Mucosa of stomach (tissue), 1 donor: ENCODE measurements around the gene CKM.

ENCODE experiments used
- H3K27me3 ChIP-seq: one replicate; pipeline ENCODE4 v1.7.0; 2013; ENCODE audit warnings: mild to moderate bottlenecking, low read length; ENCODE audit not compliant: control insufficient read depth, insufficient read depth
- H3K36me3 ChIP-seq: one replicate; pipeline ENCODE4 v1.7.0; 2013; ENCODE audit warnings: low read length; ENCODE audit not compliant: control insufficient read depth, insufficient read depth
- H3K4me1 ChIP-seq: one replicate; pipeline ENCODE4 v1.7.0; 2013; ENCODE audit warnings: mild to moderate bottlenecking, low read length; ENCODE audit not compliant: control insufficient read depth, insufficient read depth
- H3K4me3 ChIP-seq: one replicate; pipeline ENCODE4 v1.7.0; 2013; ENCODE audit warnings: low read length
- H3K9ac ChIP-seq: one replicate; pipeline ENCODE4 v1.7.0; 2013; ENCODE audit warnings: mild to moderate bottlenecking, low read length, moderate library complexity
- H3K9me3 ChIP-seq: one replicate; pipeline ENCODE4 v1.7.0; 2013; ENCODE audit warnings: mild to moderate bottlenecking, low read length, moderate library complexity; ENCODE audit not compliant: control insufficient read depth
- donor health status: Pancreatic carcinoma.

Gene CKM

GRCh38 chr19:45307361-45307760 is 15.3 kb downstream of the CKM start:
- Histone ChIP-seq H3K9me3 (no peaks in the 10 kb centered on the region), H3K9ac (no peak overlapping the region), H3K27me3 (no peaks in the 10 kb centered on the region), H3K4me3 (no peak overlapping the region), H3K36me3 (no peaks in the 10 kb centered on the region), H3K4me1 (no peaks in the 10 kb centered on the region)

- Histone ChIP-seq H3K9me3 (no peaks in the 10 kb centered on the region), H3K36me3 (no peaks in the 10 kb centered on the region), H3K27me3 (no peaks in the 10 kb centered on the region), H3K4me1 (no peaks in the 10 kb centered on the region), H3K4me3 (no peak overlapping the region), H3K9ac (no peak overlapping the region)
Measured at GRCh38 chr19:45306518-45307027, 16.1 kb downstream of the CKM start.

DNA sequence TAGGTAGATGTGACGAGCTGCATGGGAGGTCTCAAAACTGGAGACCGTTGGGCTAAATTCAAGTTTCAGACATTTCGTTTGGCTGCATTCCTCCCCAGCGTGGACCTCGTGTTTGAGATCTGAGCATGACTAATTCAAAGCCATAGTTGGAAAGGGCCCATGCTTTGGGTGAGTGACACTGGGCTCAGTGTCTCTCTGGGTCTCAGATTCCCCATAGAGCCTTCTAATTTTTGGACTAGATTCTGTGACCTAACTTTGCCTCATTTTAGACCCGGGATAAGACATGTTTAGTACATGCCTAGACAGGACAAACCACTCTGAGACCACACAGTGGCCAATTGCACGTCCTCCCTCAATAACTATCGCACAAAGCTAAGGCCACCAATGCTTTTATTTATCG is 16.6 kb downstream of the CKM start:
- H3K27me3 ChIP-seq, result no peaks in the 10 kb centered on the region

GRCh38 chr19:45305421-45305820 is 17.3 kb downstream of the CKM start:
- Histone ChIP-seq H3K9ac (no peak overlapping the region), H3K4me1 (no peaks in the 10 kb centered on the region), H3K9me3 (no peaks in the 10 kb centered on the region), H3K27me3 (no peaks in the 10 kb centered on the region), H3K4me3 (no peak overlapping the region), H3K36me3 (no peaks in the 10 kb centered on the region)

More for the DNA sequence above, 16.6 kb downstream of the CKM start:
- no peaks in the 10 kb centered on the region for H3K9me3 ChIP-seq
- H3K4me3 ChIP-seq, result no peak overlapping the region
- H3K4me1 ChIP-seq, result no peaks in the 10 kb centered on the region
- H3K9ac ChIP-seq, result no peak overlapping the region
- H3K36me3 ChIP-seq, result no peaks in the 10 kb centered on the region

- Histone ChIP-seq H3K36me3 (no peaks in the 10 kb centered on the region), H3K9ac (no peak overlapping the region), H3K4me1 (no peaks in the 10 kb centered on the region), H3K9me3 (no peaks in the 10 kb centered on the region), H3K27me3 (no peaks in the 10 kb centered on the region), H3K4me3 (no peak overlapping the region)
Measured at GRCh38 chr19:45305007-45305406, 17.7 kb downstream of the CKM start.

- no peaks in the 10 kb centered on the region for H3K27me3 ChIP-seq
- H3K9me3 ChIP-seq, result no peaks in the 10 kb centered on the region
- H3K9ac ChIP-seq, result no peak overlapping the region
- no peaks in the 10 kb centered on the region for H3K4me1 ChIP-seq
- H3K4me3 ChIP-seq, result no peak overlapping the region
- H3K36me3 ChIP-seq, result no peaks in the 10 kb centered on the region
Measured at GRCh38 chr19:45304141-45304926, 18.3 kb downstream of the CKM start.

DNA sequence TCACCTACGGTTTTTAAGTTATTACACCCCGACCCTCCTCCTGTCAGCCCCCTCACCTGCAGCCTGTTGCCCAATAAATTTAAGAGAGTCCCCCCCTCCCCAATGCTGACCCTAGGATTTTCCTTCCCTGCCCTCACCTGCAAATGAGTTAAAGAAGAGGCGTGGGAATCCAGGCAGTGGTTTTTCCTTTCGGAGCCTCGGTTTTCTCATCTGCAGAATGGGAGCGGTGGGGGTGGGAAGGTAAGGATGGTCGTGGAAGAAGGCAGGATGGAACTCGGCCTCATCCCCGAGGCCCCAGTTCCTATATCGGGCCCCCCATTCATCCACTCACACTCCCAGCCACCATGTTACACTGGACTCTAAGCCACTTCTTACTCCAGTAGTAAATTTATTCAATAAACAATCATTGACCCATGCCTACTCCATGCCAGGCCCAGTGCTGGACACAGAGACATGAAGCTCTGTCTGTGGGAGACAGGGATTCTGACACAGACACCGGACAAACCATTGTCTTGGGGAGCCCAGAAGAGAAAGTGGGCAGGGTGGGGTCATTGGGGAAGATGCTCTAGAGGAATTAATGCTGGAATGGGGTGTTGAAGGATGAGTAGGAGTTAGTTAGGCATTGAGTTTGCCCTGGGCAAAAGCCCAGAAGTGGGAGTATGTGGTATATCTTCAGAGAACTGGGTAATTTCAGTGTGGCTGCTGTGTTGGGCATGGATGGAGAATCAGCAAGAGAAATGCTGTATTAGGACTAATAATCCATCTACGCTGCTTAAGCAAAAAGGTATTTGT is 19.2 kb downstream of the CKM start:
- H3K36me3 ChIP-seq, result no peaks in the 10 kb centered on the region

DNA sequence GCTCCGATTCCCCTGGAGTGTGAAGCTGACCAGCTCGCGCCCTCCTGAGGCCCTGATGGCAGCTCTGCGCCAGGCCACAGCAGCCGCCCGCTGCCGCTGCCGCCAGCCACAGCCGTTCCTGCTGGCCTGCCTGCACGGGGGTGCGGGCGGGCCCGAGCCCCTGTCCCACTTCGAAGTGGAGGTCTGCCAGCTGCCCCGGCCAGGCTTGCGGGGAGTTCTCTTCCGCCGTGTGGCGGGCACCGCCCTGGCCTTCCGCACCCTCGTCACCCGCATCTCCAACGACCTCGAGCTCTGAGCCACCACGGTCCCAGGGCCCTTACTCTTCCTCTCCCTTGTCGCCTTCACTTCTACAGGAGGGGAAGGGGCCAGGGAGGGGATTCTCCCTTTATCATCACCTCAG is 20.3 kb downstream of the CKM start:
- Histone ChIP-seq H3K9ac (no peak overlapping the region), H3K4me1 (no peaks in the 10 kb centered on the region), H3K36me3 (peaks cover 4% of the 10 kb centered on the region), H3K27me3 (no peaks in the 10 kb centered on the region), H3K4me3 (no peak overlapping the region), H3K9me3 (no peaks in the 10 kb centered on the region)

More for the DNA sequence above, 19.2 kb downstream of the CKM start:
- Histone ChIP-seq H3K4me3 (no peak overlapping the region), H3K9ac (no peak overlapping the region), H3K27me3 (no peaks in the 10 kb centered on the region), H3K4me1 (no peaks in the 10 kb centered on the region), H3K9me3 (no peaks in the 10 kb centered on the region)

GRCh38 chr19:45299719-45300118 is 23.0 kb downstream of the CKM start:
- H3K9ac ChIP-seq, result no peak overlapping the region
- no peaks in the 10 kb centered on the region for H3K4me1 ChIP-seq
- H3K36me3 ChIP-seq, result peaks cover 4% of the 10 kb centered on the region
- no peaks in the 10 kb centered on the region for H3K9me3 ChIP-seq
- H3K27me3 ChIP-seq, result no peaks in the 10 kb centered on the region
- H3K4me3 ChIP-seq, result no peak overlapping the region

GRCh38 chr19:45298264-45298663 is 24.4 kb downstream of the CKM start:
- no peaks in the 10 kb centered on the region for H3K4me1 ChIP-seq
- H3K4me3 ChIP-seq, result no peak overlapping the region
- H3K9me3 ChIP-seq, result no peaks in the 10 kb centered on the region
- no peaks in the 10 kb centered on the region for H3K27me3 ChIP-seq
- peaks cover 4% of the 10 kb centered on the region for H3K36me3 ChIP-seq
- H3K9ac ChIP-seq, result no peak overlapping the region

GRCh38 chr19:45297674-45298073 is 25.0 kb downstream of the CKM start:
- H3K27me3 ChIP-seq, result no peaks in the 10 kb centered on the region
- no peaks in the 10 kb centered on the region for H3K9me3 ChIP-seq
- peaks cover 4% of the 10 kb centered on the region for H3K36me3 ChIP-seq
- no peaks in the 10 kb centered on the region for H3K4me1 ChIP-seq
- H3K4me3 ChIP-seq, result no peak overlapping the region
- H3K9ac ChIP-seq, result no peak overlapping the region

DNA sequence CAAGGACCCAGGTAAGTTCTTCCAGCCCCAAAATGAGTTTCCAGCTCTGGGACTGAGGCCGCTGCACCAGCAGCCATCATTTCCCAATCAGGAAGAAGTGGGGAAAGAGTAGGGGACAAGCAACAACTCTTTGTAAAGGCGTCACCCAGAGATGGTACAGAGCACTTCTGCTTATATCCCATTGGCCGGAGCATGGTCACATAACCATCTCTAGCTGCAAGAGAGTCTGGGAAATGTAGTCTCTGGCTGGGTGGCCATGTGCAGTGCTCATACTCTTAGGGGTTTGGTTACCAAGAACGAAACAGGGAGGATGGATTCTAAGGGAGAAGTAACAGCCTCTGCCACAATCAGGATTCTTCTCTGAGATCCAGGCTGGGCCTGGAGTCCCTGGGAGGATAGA is 26.3 kb downstream of the CKM start:
- no peaks in the 10 kb centered on the region for H3K4me1 ChIP-seq
- H3K9ac ChIP-seq, result no peak overlapping the region
- H3K9me3 ChIP-seq, result no peaks in the 10 kb centered on the region
- no peaks in the 10 kb centered on the region for H3K27me3 ChIP-seq
- H3K4me3 ChIP-seq, result no peak overlapping the region
- peaks cover 4% of the 10 kb centered on the region for H3K36me3 ChIP-seq
